ENCODE results near the gene SLC9B1. TPM values are rescaled to one million over a fixed set of nuclear protein-coding genes. Genes with fewer than 3 reads are reported as not detected.

SLC9B1 gene, protein sequence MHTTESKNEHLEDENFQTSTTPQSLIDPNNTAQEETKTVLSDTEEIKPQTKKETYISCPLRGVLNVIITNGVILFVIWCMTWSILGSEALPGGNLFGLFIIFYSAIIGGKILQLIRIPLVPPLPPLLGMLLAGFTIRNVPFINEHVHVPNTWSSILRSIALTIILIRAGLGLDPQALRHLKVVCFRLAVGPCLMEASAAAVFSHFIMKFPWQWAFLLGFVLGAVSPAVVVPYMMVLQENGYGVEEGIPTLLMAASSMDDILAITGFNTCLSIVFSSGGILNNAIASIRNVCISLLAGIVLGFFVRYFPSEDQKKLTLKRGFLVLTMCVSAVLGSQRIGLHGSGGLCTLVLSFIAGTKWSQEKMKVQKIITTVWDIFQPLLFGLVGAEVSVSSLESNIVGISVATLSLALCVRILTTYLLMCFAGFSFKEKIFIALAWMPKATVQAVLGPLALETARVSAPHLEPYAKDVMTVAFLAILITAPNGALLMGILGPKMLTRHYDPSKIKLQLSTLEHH
- total RNA-seq (1 to 10 TPM; 3.2 to 5.2 TPM), polyA plus RNA-seq (1 to 10 TPM; 2.0 to 4.2 TPM)

DNA sequence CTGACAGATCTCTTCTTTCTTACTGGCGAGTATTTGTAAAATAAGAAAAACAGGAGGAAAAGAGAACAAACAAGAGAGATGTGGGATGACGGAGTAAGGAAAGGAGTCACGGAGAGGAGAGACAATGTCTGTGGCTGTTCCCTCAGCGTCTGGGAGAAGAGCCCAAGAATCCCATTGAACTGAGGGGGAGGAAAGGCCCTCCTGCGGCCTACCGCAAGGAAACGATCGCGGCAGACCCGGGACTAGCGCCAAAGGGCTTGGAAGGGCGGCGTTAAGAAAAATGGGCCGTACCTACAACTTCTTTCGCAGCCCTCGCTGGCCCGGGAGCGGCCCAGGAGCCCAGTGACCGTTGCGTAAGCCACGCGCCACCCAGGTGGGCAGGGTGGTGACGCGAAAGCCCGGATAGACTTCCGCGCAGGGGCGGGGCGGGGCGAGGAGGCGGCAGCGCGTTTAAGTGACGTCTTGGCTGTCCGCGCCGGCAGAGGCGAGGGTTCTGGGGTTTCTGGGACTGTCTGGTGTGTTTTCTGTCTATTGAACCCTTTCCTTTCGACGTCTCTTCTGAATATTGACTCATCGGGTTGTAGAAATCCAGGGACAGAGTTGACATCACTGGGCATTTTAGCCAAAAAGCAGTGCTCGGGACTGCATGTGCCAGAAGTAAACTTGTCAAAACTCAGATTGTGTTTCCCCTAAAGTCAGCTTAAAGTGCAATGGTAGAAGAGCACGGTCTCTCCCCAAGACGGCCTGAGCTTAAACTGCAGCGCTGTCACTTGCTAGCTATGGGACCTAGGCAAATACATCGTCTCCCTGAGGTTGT, at the start of gene SLC9B1:
TSS of gene SLC9B1 (minus strand) at position 398 of the 817 bp plus-strand sequence. CDS start 27,994 bp downstream, outside the sequence.
- H3K27me3 ChIP-seq (ENCODE audit: insufficient read depth, low read length) = no peaks in the 10 kb centered on the region
- no peaks in the 10 kb centered on the region for H3K36me3 Mint-ChIP-seq
- ChIA-PET POLR2A (ENCODE audit: partially characterized antibody) (interaction anchor here (0.6 to 1.8 kb wide), 12 partner anchors 9 to 675 kb away, joined by 3 to 17 read pairs (median 3); partner anchors contain the start of genes CISD2, MANBA, SLC39A8 and SLC9B2), CTCF (ENCODE audit: partially characterized antibody) (interaction anchor here (0.6 to 1.9 kb wide), 5 partner anchors 12 to 674 kb away, joined by 3 to 5 read pairs (median 4); partner anchors contain the start of genes BDH2 and SLC39A8)
- no peaks in the 10 kb centered on the region for H3K27me3 Mint-ChIP-seq
- peak within 1 kb of the TSS; percentile 85 to 98 (median 91) for H3K4me3 Mint-ChIP-seq
- peak within 1 kb of the TSS in 6 of 7 donors; percentile 97 to 100 (median 99) for H3K27ac Mint-ChIP-seq
- H3K9me3 Mint-ChIP-seq = no peaks in the 10 kb centered on the region
- DNase-seq = peak; percentile 91 to 94 (median 93)
- H3K4me1 ChIP-seq (ENCODE audit: insufficient read depth, low read length) = peaks cover 17% of the 10 kb centered on the region
- H3K36me3 ChIP-seq (ENCODE audit: insufficient read depth, low read length) = no peaks in the 10 kb centered on the region
- no peaks in the 10 kb centered on the region for H3K9me3 ChIP-seq (ENCODE audit: control insufficient read depth in 1 of 2, low read length in 2 of 2)
- peak within 1 kb of the TSS; percentile 85 for H3K27ac ChIP-seq (ENCODE audit: low read depth, low read length)
- intact Hi-C loops (cut with micrococcal nuclease) = loop anchor here (1.0 to 10.0 kb wide), 7 partner anchors 57 to 675 kb away; partner anchors contain the start of genes BDH2, CENPE, MANBA and SLC39A8
- H3K4me1 Mint-ChIP-seq = peaks cover 10 to 23% (median 19%) of the 10 kb centered on the region in 4 donors
- H3K4me3 ChIP-seq (ENCODE audit: low read length in 2 of 2) = peak within 1 kb of the TSS; percentile 11 to 90

DNA sequence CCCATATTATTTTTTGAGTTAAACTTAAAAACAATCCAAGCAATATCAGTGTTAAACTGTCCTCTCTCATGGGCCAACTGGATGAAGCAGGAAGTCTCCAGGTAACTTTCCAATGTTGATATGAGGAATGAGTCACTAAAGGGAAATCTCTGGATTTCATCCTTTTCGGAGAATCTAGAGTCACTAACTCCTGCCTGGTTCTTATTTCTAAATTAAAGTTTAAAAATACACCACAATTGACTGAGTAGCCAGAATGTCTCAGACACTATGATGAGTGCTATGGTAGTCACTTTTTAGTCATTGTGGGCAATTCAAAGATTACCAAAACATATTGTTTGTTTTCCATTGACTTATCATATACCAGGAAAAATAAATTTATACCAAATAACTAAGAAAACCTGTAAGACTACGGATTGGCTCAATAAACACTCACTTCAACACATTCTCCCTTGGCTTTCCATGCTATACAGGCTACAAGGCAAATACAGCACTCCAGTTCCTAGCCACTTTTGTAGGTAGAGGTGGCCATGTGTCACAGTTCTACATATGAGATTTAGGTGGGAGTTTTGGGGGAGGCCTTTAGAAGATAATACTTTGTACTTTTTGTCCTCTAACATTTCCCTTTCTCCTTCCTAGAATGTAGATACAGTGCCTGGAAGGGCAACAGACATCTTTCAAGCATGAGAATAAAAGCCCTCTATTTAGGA, 48.5 kb upstream of the SLC9B1 start:
- H3K27me3 Mint-ChIP-seq = no peaks in the 10 kb centered on the region
- Histone ChIP-seq H3K27me3 (ENCODE audit: insufficient read depth, low read length) (no peaks in the 10 kb centered on the region), H3K4me1 (ENCODE audit: insufficient read depth, low read length) (no peaks in the 10 kb centered on the region), H3K27ac (ENCODE audit: low read depth, low read length) (no peak overlapping the region), H3K9me3 (ENCODE audit: control insufficient read depth in 1 of 2, low read length in 2 of 2) (no peaks in the 10 kb centered on the region), H3K4me3 (ENCODE audit: low read length in 2 of 2) (no peak overlapping the region), H3K36me3 (ENCODE audit: insufficient read depth, low read length) (peaks cover 5% of the 10 kb centered on the region)
- no peak overlapping the region for H3K27ac Mint-ChIP-seq
- H3K36me3 Mint-ChIP-seq = peaks cover 22 to 23% of the 10 kb centered on the region in 2 donors
- DNase-seq = no peak
- intact Hi-C loops (cut with micrococcal nuclease) = no loop called here
- POLR2A ChIA-PET (ENCODE audit: partially characterized antibody) = no interaction called here
- H3K4me1 Mint-ChIP-seq = peaks cover 0 to 8% (median 7%) of the 10 kb centered on the region in 4 donors
- no peaks in the 10 kb centered on the region for H3K9me3 Mint-ChIP-seq
- CTCF ChIA-PET (ENCODE audit: partially characterized antibody) = no interaction called here
- H3K4me3 Mint-ChIP-seq = no peak overlapping the region

DNA sequence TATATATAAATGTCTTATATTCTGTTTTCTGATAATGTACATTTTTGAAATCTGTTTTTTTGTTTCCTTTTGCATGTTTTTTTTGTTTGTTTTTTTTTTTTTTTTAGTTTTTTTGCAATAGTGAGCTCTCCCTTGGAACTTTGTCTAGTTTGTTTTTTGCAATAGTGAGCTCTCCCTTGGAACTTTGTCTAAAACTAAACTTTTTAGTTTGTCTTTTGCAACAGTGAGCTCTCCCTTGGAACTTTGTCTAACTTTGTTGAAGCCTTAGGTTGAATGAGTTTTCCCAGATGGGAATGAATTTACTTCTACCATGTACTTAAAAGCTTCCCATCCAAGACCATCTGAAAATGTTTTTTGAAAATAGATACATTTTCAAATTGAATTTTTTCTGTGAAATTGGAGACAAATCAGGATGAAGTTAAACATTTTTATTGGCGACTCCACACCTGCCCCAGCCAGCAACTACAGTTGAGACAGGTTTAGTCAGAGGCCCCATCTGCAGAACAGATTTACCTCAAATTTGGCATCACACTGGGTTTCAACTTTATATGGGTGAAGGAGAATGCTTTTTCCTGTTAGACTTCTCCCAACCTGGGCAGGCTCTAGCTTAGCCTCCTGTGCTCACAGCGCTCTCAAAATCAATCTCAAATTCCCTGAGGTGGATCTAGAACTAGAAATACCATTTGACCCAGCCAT, 41.1 kb upstream of the SLC9B1 start:
- H3K4me3 Mint-ChIP-seq = no peak overlapping the region
- no peak overlapping the region for H3K27ac Mint-ChIP-seq
- H3K27ac ChIP-seq (ENCODE audit: low read depth, low read length) = no peak overlapping the region
- POLR2A ChIA-PET (ENCODE audit: partially characterized antibody) = no interaction called here
- intact Hi-C loops (cut with micrococcal nuclease) = no loop called here
- no peaks in the 10 kb centered on the region for H3K4me1 ChIP-seq (ENCODE audit: insufficient read depth, low read length)
- no peaks in the 10 kb centered on the region for H3K9me3 ChIP-seq (ENCODE audit: control insufficient read depth in 1 of 2, low read length in 2 of 2)
- H3K4me1 Mint-ChIP-seq = peaks cover 0 to 2% (median 0%) of the 10 kb centered on the region in 4 donors
- CTCF ChIA-PET (ENCODE audit: partially characterized antibody) = interaction anchor here (1.0 to 1.2 kb wide), 2 partner anchors 14 to 15 kb away, joined by 3 read pairs; no protein-coding TSS in a partner anchor
- no peaks in the 10 kb centered on the region for H3K27me3 ChIP-seq (ENCODE audit: insufficient read depth, low read length)
- no peaks in the 10 kb centered on the region for H3K9me3 Mint-ChIP-seq
- H3K4me3 ChIP-seq (ENCODE audit: low read length in 2 of 2) = no peak overlapping the region
- peaks cover 20 to 33% of the 10 kb centered on the region in 2 donors for H3K36me3 Mint-ChIP-seq
- no peaks in the 10 kb centered on the region for H3K36me3 ChIP-seq (ENCODE audit: insufficient read depth, low read length)
- no peaks in the 10 kb centered on the region for H3K27me3 Mint-ChIP-seq
- no peak for DNase-seq

DNA sequence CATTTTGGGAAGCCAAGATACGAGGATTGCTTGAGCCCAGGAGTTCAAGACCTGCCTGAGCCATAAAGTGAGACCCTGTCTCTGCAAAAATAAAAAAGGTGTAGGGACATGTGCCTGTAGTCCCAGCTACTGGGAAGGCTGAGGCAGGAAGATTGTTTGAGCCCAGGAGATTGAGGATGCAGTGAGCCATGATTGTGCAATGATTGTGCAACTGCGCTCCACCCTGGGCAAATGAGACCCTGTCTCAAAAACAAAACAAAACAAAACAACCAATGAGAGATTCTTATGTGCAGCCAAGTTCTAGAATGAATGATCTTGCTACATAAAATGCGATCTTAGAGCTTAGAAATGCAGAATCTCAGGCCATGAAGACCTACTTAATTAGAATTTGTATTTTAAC, 34.5 kb upstream of the SLC9B1 start:
- peaks cover 0 to 4% (median 0%) of the 10 kb centered on the region in 4 donors for H3K4me1 Mint-ChIP-seq
- Histone ChIP-seq H3K4me1 (ENCODE audit: insufficient read depth, low read length) (no peaks in the 10 kb centered on the region), H3K4me3 (ENCODE audit: low read length in 2 of 2) (no peak overlapping the region), H3K9me3 (ENCODE audit: control insufficient read depth in 1 of 2, low read length in 2 of 2) (no peaks in the 10 kb centered on the region), H3K27me3 (ENCODE audit: insufficient read depth, low read length) (no peaks in the 10 kb centered on the region), H3K36me3 (ENCODE audit: insufficient read depth, low read length) (peaks cover under 1% of the 10 kb centered on the region), H3K27ac (ENCODE audit: low read depth, low read length) (no peak overlapping the region)
- no peak overlapping the region for H3K27ac Mint-ChIP-seq
- ChIA-PET CTCF (ENCODE audit: partially characterized antibody) (interaction anchor here (1.3 kb wide), 1 partner anchor 46 kb away, joined by 3 read pairs; the partner anchor contains the start of gene BDH2), POLR2A (ENCODE audit: partially characterized antibody) (no interaction called here)
- DNase-seq = no peak
- no peaks in the 10 kb centered on the region for H3K9me3 Mint-ChIP-seq
- H3K36me3 Mint-ChIP-seq = peaks cover 11 to 14% of the 10 kb centered on the region in 2 donors
- no peak overlapping the region for H3K4me3 Mint-ChIP-seq
- H3K27me3 Mint-ChIP-seq = no peaks in the 10 kb centered on the region
- intact Hi-C loops (cut with micrococcal nuclease) = no loop called here

DNA sequence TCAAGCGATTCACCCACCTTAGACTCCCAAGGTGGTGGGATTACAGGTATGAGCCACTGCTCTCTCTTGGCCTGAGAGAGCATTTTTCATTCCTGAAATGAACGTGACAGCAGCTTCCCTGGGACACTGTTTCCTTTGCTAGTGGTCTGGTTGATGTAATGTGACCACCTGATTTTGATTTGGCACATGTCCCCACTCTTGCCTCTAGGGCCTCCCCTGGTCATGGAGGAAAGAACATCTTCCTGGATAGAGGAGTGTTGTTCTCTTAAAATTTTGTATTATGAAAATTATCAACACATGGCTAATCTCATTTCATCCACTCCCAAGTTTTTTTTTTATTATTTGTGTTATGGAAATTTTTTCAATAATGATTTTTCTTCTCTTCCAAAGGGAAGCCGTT, 33.3 kb upstream of the SLC9B1 start:
- no peaks in the 10 kb centered on the region for H3K9me3 Mint-ChIP-seq
- Histone ChIP-seq H3K36me3 (ENCODE audit: insufficient read depth, low read length) (peaks cover 3% of the 10 kb centered on the region), H3K4me3 (ENCODE audit: low read length in 2 of 2) (no peak overlapping the region), H3K27ac (ENCODE audit: low read depth, low read length) (no peak overlapping the region), H3K4me1 (ENCODE audit: insufficient read depth, low read length) (no peaks in the 10 kb centered on the region), H3K27me3 (ENCODE audit: insufficient read depth, low read length) (no peaks in the 10 kb centered on the region), H3K9me3 (ENCODE audit: control insufficient read depth in 1 of 2, low read length in 2 of 2) (no peaks in the 10 kb centered on the region)
- H3K4me3 Mint-ChIP-seq = no peak overlapping the region
- ChIA-PET POLR2A (ENCODE audit: partially characterized antibody) (no interaction called here), CTCF (ENCODE audit: partially characterized antibody) (interaction anchor here (1.3 to 1.4 kb wide), 3 partner anchors 24 to 47 kb away, joined by 3 to 8 read pairs (median 5); partner anchors contain the start of genes BDH2 and SLC9B2)
- no peak for DNase-seq
- H3K27me3 Mint-ChIP-seq = no peaks in the 10 kb centered on the region
- peaks cover 0 to 4% (median 0%) of the 10 kb centered on the region in 4 donors for H3K4me1 Mint-ChIP-seq
- no peak overlapping the region for H3K27ac Mint-ChIP-seq
- peaks cover 18 to 23% of the 10 kb centered on the region in 2 donors for H3K36me3 Mint-ChIP-seq
- intact Hi-C loops (cut with micrococcal nuclease) = no loop called here

DNA sequence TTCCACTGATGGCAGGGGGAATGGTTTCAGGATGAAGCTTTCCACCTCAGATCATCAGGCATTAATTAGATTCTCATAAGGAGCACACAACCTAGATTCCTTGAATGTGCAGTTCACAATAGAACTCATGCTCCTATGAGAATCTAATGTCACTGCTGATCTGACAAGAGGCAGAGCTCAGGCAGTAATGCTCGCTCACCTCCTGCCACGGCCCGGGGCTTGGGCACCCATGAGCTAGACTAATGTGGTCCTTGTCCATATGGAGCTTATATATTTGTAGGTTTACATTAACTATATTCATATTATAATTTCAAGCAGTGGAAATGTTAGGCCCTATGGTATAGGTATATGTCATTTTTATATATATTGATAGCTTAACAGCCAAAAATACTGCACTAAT, 32.6 kb upstream of the SLC9B1 start:
- H3K4me1 Mint-ChIP-seq = peaks cover 0 to 4% (median 0%) of the 10 kb centered on the region in 4 donors
- no peaks in the 10 kb centered on the region for H3K9me3 ChIP-seq (ENCODE audit: control insufficient read depth in 1 of 2, low read length in 2 of 2)
- ChIA-PET POLR2A (ENCODE audit: partially characterized antibody) (no interaction called here), CTCF (ENCODE audit: partially characterized antibody) (interaction anchor here (0.9 to 1.4 kb wide), 4 partner anchors 25 to 48 kb away, joined by 3 to 8 read pairs (median 4); partner anchors contain the start of gene SLC9B2)
- no peak overlapping the region for H3K27ac Mint-ChIP-seq
- no peak overlapping the region for H3K27ac ChIP-seq (ENCODE audit: low read depth, low read length)
- H3K36me3 ChIP-seq (ENCODE audit: insufficient read depth, low read length) = peaks cover 3% of the 10 kb centered on the region
- H3K4me3 Mint-ChIP-seq = no peak overlapping the region
- no peak for DNase-seq
- H3K9me3 Mint-ChIP-seq = no peaks in the 10 kb centered on the region
- H3K27me3 Mint-ChIP-seq = no peaks in the 10 kb centered on the region
- intact Hi-C loops (cut with micrococcal nuclease) = no loop called here
- H3K27me3 ChIP-seq (ENCODE audit: insufficient read depth, low read length) = no peaks in the 10 kb centered on the region
- no peak overlapping the region for H3K4me3 ChIP-seq (ENCODE audit: low read length in 2 of 2)
- no peaks in the 10 kb centered on the region for H3K4me1 ChIP-seq (ENCODE audit: insufficient read depth, low read length)
- H3K36me3 Mint-ChIP-seq = peaks cover 18 to 25% of the 10 kb centered on the region in 2 donors

Measured in CD4-positive, alpha-beta memory T cell (primary cell).